Activated CD8-positive, alpha-beta memory T cell treated with anti-CD3 and anti-CD28 coated beads, Interleukin-2, amount 10 ng/mL, durations not matched to agents 7 days and 5 days (primary cell): Measurements from ENCODE around the gene BLOC1S3. TPM values are rescaled to one million over a fixed set of nuclear protein-coding genes. Genes with fewer than 3 reads are reported as not detected.

Source experiments
- ATAC-seq: fragments of 150-1000 bp; cut with Tn5 transposase; one replicate; pipeline ENCODE4 v1.10.0; 2021; ENCODE audit warnings: moderate library complexity
- CTCF ChIA-PET: fragments of 350-600 bp; sonication (Branson Sonifier 250); formaldehyde crosslinking; loops from one replicate; lab custom pipeline; 2021; ENCODE audit warnings: antibody characterized with exemption; lab: Charles Lee
- DNase-seq: peaks from one replicate; pipeline ENCODE4 v3.0.0-alpha.2; 2020
- H3K27ac Mint-ChIP-seq: one replicate; pipeline ENCODE4 v1.8.0; 2021; ENCODE audit warnings: mild to moderate bottlenecking, mixed read lengths
- H3K27me3 Mint-ChIP-seq: one replicate; pipeline ENCODE4 v1.8.0; 2021; ENCODE audit warnings: mixed read lengths
- H3K36me3 Mint-ChIP-seq: one replicate; pipeline ENCODE4 v1.8.0; 2021; ENCODE audit warnings: mild to moderate bottlenecking, mixed read lengths
- H3K4me1 Mint-ChIP-seq: one replicate; pipeline ENCODE4 v1.8.0; 2021; ENCODE audit warnings: mixed read lengths
- H3K4me3 Mint-ChIP-seq: one replicate; pipeline ENCODE4 v1.8.0; 2021; ENCODE audit warnings: mild to moderate bottlenecking, moderate library complexity, mixed read lengths
- H3K9me3 Mint-ChIP-seq: one replicate; pipeline ENCODE4 v1.8.0; 2022; ENCODE audit warnings: low read depth, mixed read lengths
- total RNA-seq, 2 experiments: library from RNA; stranded (reverse); gene quantifications; one replicate each; pipeline ENCODE4 v1.2.3, GENCODE V29; 2021

The BLOC1S3 gene
- total RNA-seq, 2 experiments from 2014 or later, result 15.7 to 17.6 TPM

- H3K27me3 Mint-ChIP-seq, result peaks cover 31% of the 10 kb centered on the region
- H3K9me3 Mint-ChIP-seq, result no peaks in the 10 kb centered on the region
- DNase-seq (no peak), ATAC-seq (no peak)
- peaks cover 25% of the 10 kb centered on the region for H3K4me1 Mint-ChIP-seq
- H3K36me3 Mint-ChIP-seq, result peaks cover 5% of the 10 kb centered on the region
- CTCF ChIA-PET, result interaction anchor here (1.9 to 2.7 kb wide), 3 partner anchors 16 to 31 kb away, joined by 4 to 8 read pairs (median 6); no protein-coding TSS in a partner anchor
- H3K27ac Mint-ChIP-seq, result no peak overlapping the region
- H3K4me3 Mint-ChIP-seq, result no peak overlapping the region
These were observed 27.8 kb upstream of the BLOC1S3 start for GRCh38 chr19:45150751-45151281.

GRCh38 chr19:45151320-45151719 is 27.3 kb upstream of the BLOC1S3 start:
- Mint-ChIP-seq H3K4me1 (peaks cover 25% of the 10 kb centered on the region), H3K27me3 (peaks cover 31% of the 10 kb centered on the region), H3K36me3 (peaks cover 5% of the 10 kb centered on the region), H3K4me3 (no peak overlapping the region), H3K27ac (no peak overlapping the region), H3K9me3 (no peaks in the 10 kb centered on the region)
- no peak for ATAC-seq
- CTCF ChIA-PET, result interaction anchor here (1.6 to 2.7 kb wide), 2 partner anchors 26 to 97 kb away, joined by 4 to 8 read pairs; no protein-coding TSS in a partner anchor
- DNase-seq, result no peak

- peaks cover 32% of the 10 kb centered on the region for H3K27me3 Mint-ChIP-seq
- H3K4me1 Mint-ChIP-seq, result peaks cover 25% of the 10 kb centered on the region
- no peaks in the 10 kb centered on the region for H3K9me3 Mint-ChIP-seq
- H3K36me3 Mint-ChIP-seq, result peaks cover 5% of the 10 kb centered on the region
- DNase-seq (no peak), ATAC-seq (no peak)
- H3K4me3 Mint-ChIP-seq, result no peak overlapping the region
- CTCF ChIA-PET, result interaction anchor here (1.3 to 1.9 kb wide), 5 partner anchors 29 to 97 kb away, joined by 3 to 6 read pairs (median 3); no protein-coding TSS in a partner anchor
- H3K27ac Mint-ChIP-seq, result no peak overlapping the region
These were observed 26.6 kb upstream of the BLOC1S3 start for GRCh38 chr19:45151821-45152503.

GRCh38 chr19:45152504-45153338 is 25.9 kb upstream of the BLOC1S3 start:
- CTCF ChIA-PET, result interaction anchor here (0.8 to 1.9 kb wide), 10 partner anchors 9 to 96 kb away, joined by 3 to 6 read pairs (median 4); partner anchors contain the start of gene TRAPPC6A
- ATAC-seq (peak; percentile 67), DNase-seq (peak; percentile 70)
- Mint-ChIP-seq H3K27ac (peak overlapping the region; percentile 43), H3K9me3 (no peaks in the 10 kb centered on the region), H3K36me3 (peaks cover 5% of the 10 kb centered on the region), H3K4me1 (peaks cover 25% of the 10 kb centered on the region), H3K4me3 (peak overlapping the region; percentile 61), H3K27me3 (peaks cover 36% of the 10 kb centered on the region)

- peak overlapping the region; percentile 28 for H3K27ac Mint-ChIP-seq
- CTCF ChIA-PET, result interaction anchor here (0.8 to 1.9 kb wide), 8 partner anchors 10 to 94 kb away, joined by 3 to 6 read pairs (median 4); partner anchors contain the start of gene TRAPPC6A
- H3K36me3 Mint-ChIP-seq, result peaks cover 5% of the 10 kb centered on the region
- H3K4me3 Mint-ChIP-seq, result peak overlapping the region; percentile 61
- H3K27me3 Mint-ChIP-seq, result peaks cover 36% of the 10 kb centered on the region
- H3K4me1 Mint-ChIP-seq, result peaks cover 25% of the 10 kb centered on the region
- peak; percentile 26 for ATAC-seq
- H3K9me3 Mint-ChIP-seq, result no peaks in the 10 kb centered on the region
- peak; percentile 45 for DNase-seq
These were observed 25.1 kb upstream of the BLOC1S3 start for GRCh38 chr19:45153339-45154063.

- peaks cover 36% of the 10 kb centered on the region for H3K27me3 Mint-ChIP-seq
- peak overlapping the region; percentile 30 for H3K4me3 Mint-ChIP-seq
- H3K36me3 Mint-ChIP-seq, result peaks cover 5% of the 10 kb centered on the region
- no peak for DNase-seq
- peaks cover 23% of the 10 kb centered on the region for H3K4me1 Mint-ChIP-seq
- no peak for ATAC-seq
- CTCF ChIA-PET, result interaction anchor here (0.8 to 1.2 kb wide), 3 partner anchors 10 to 17 kb away, joined by 3 to 4 read pairs (median 4); no protein-coding TSS in a partner anchor
- H3K9me3 Mint-ChIP-seq, result no peaks in the 10 kb centered on the region
- H3K27ac Mint-ChIP-seq, result peak overlapping the region; percentile 28
These were observed 24.3 kb upstream of the BLOC1S3 start for GRCh38 chr19:45154064-45154827.

DNA sequence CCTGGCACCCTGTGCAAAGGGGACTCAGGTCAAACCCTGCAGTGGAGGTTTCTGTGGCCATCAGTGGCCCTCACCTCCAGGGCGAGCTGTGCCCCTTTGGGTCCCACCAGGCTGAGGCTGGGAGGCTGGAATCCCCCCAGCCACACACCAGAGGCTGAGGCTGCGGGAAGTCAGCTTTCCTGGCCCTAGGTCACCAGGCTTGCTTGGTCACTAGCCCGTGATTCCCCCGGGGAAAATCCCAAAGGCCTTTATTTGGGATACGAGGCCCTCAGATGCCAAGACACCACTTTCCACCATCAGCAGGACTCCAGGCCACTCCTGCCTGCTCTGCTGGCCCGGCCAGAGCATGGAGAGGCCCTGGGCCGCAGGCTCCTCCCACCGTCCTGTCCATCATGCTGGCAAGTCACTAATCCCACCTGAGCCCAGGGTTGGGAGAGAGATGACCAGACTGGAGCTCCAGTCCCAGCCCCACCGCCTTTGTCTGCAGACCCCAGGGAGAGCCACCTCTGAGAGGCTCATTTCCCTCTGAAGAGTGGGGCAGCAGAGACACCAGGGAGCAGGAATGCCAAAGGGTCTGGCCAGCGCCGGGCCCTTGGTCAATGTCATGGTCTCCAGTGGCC is 22.5 kb upstream of the BLOC1S3 start:
- H3K27ac Mint-ChIP-seq, result no peak overlapping the region
- no peaks in the 10 kb centered on the region for H3K9me3 Mint-ChIP-seq
- DNase-seq, result no peak
- H3K36me3 Mint-ChIP-seq, result peaks cover 5% of the 10 kb centered on the region
- CTCF ChIA-PET, result interaction anchor here (0.6 kb wide), 1 partner anchor 11 kb away, joined by 3 read pairs; no protein-coding TSS in a partner anchor
- H3K4me3 Mint-ChIP-seq, result no peak overlapping the region
- peaks cover 36% of the 10 kb centered on the region for H3K27me3 Mint-ChIP-seq
- no peak for ATAC-seq
- peaks cover 19% of the 10 kb centered on the region for H3K4me1 Mint-ChIP-seq

DNA sequence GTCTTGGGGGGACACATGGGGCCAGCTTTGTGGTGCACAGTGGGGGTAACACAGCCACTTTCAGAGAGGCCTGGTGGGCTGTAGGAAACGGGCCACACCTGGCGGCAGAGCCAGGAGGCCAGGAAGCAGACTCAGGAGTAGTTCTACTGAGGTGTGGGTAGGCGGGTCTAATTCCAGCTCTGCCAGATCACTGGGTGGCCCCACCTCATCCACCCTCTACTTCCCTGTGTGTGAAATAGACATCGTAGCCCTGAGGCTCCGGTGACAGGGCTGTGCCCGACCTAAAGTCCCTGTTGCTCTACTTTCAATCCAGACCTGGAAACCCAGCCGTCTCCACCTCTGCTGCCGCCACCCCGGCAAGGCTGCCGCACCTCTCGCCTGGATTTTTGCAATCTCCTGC is 21.8 kb upstream of the BLOC1S3 start:
- H3K27ac Mint-ChIP-seq, result no peak overlapping the region
- H3K36me3 Mint-ChIP-seq, result peaks cover 5% of the 10 kb centered on the region
- peaks cover 16% of the 10 kb centered on the region for H3K4me1 Mint-ChIP-seq
- H3K9me3 Mint-ChIP-seq, result no peaks in the 10 kb centered on the region
- no peak overlapping the region for H3K4me3 Mint-ChIP-seq
- DNase-seq, result no peak
- peaks cover 32% of the 10 kb centered on the region for H3K27me3 Mint-ChIP-seq
- CTCF ChIA-PET, result no interaction called here
- ATAC-seq, result no peak

DNA sequence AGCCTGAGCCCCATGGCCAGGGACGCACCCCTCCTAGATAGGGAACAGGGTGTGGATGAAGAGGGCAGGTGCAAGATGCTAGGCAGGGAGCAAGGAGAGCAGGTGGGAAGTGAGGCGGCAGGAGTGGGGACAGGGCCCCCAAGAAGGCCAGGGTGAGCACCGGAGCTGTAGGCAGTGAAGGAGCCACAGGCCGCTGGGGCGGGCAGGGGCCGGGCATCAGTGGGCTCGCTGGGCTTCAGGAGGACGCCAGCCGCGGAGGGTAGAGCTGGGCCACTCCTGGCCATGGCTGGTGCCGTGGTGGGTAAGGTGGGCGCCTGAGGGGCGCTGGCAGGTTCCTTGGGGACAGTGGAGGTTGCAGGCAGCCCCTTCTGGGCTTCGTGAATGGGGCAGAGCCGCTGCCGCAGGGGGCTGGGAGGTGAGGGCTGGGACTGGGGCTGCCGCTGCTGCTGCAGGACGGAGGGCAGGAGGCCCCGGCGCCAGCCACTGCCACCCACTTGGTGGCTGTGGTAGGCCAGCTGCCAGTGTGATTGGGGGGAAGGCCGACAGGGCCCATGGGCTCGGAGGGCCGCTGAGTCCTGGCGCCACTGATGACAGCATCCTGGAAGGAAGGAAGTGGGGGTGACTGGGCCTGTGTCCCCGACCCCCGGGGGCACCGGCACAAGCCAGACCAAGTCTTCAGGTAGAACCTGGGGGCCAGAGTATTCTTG is 19.9 kb upstream of the BLOC1S3 start:
- no peaks in the 10 kb centered on the region for H3K9me3 Mint-ChIP-seq
- H3K36me3 Mint-ChIP-seq, result no peaks in the 10 kb centered on the region
- no peak for DNase-seq
- H3K4me1 Mint-ChIP-seq, result peaks cover 11% of the 10 kb centered on the region
- no peak for ATAC-seq
- no peak overlapping the region for H3K4me3 Mint-ChIP-seq
- CTCF ChIA-PET, result interaction anchor here (1.0 kb wide), 1 partner anchor 180 kb away, joined by 3 read pairs; no protein-coding TSS in a partner anchor
- H3K27me3 Mint-ChIP-seq, result peaks cover 24% of the 10 kb centered on the region
- H3K27ac Mint-ChIP-seq, result no peak overlapping the region

- no peak overlapping the region for H3K27ac Mint-ChIP-seq
These were observed 19.2 kb upstream of the BLOC1S3 start for GRCh38 chr19:45159210-45159970.

GRCh38 chr19:45159971-45160324 is 18.6 kb upstream of the BLOC1S3 start:
- Mint-ChIP-seq H3K9me3 (no peaks in the 10 kb centered on the region), H3K36me3 (no peaks in the 10 kb centered on the region), H3K4me1 (peaks cover 15% of the 10 kb centered on the region), H3K27ac (no peak overlapping the region), H3K27me3 (peaks cover 14% of the 10 kb centered on the region), H3K4me3 (no peak overlapping the region)
- DNase-seq (no peak), ATAC-seq (no peak)
- CTCF ChIA-PET, result interaction anchor here (1.1 kb wide), 2 partner anchors 10 to 89 kb away, joined by 3 read pairs; no protein-coding TSS in a partner anchor

More at GRCh38 chr19:45159210-45159970, 19.2 kb upstream of the BLOC1S3 start:
- ATAC-seq (no peak), DNase-seq (no peak)
- peaks cover 12% of the 10 kb centered on the region for H3K4me1 Mint-ChIP-seq
- CTCF ChIA-PET, result interaction anchor here (1.1 kb wide), 1 partner anchor 90 kb away, joined by 3 read pairs; no protein-coding TSS in a partner anchor
- peaks cover 17% of the 10 kb centered on the region for H3K27me3 Mint-ChIP-seq
- no peak overlapping the region for H3K4me3 Mint-ChIP-seq
- no peaks in the 10 kb centered on the region for H3K9me3 Mint-ChIP-seq
- no peaks in the 10 kb centered on the region for H3K36me3 Mint-ChIP-seq
